Right renal cortex interstitium (tissue), 3 donors: ENCODE measurements around the gene PTPRA. TPM values are rescaled to one million over a fixed set of nuclear protein-coding genes. Genes with fewer than 3 reads are reported as not detected.

Experiments
- DNase-seq, 3 donors: peaks; one replicate each; pipeline ENCODE4 v3.0.0-alpha.2; 2013; ENCODE audit warnings: low read depth in 3 of 3, low spot score in 2 of 3
- polyA plus RNA-seq, 3 donors: library from polyadenylated mRNA; unstranded; fragments of 120-200 nt; gene quantifications; one replicate each; pipeline ENCODE4 v1.2.1, GENCODE V29; 2013; ENCODE audit not compliant: insufficient read length in 3 of 3

Gene PTPRA
- polyA plus RNA-seq, 3 donors: 106 to 117 (median 114) TPM

GRCh38 chr20:2920473-2920872, 47.2 kb downstream of the PTPRA start:
- no peak for DNase-seq

- DNase-seq: no peak
Measured at GRCh38 chr20:2921506-2921905, 48.2 kb downstream of the PTPRA start.

- DNase-seq: no peak
Measured at GRCh38 chr20:2922957-2923356, 49.7 kb downstream of the PTPRA start.

- DNase-seq: no peak
Measured at GRCh38 chr20:2930538-2930937, 57.3 kb downstream of the PTPRA start.

- no peak for DNase-seq
Measured at GRCh38 chr20:2932498-2932897, 59.2 kb downstream of the PTPRA start.

GRCh38 chr20:2937902-2938301, 64.6 kb downstream of the PTPRA start:
- DNase-seq: no peak

- DNase-seq: no peak
Measured at GRCh38 chr20:2942439-2942838, 69.2 kb downstream of the PTPRA start.

- no peak for DNase-seq
Measured at GRCh38 chr20:2946988-2947961, 74.0 kb downstream of the PTPRA start.

GRCh38 chr20:2948968-2949367, 75.7 kb downstream of the PTPRA start:
- DNase-seq: no peak

- DNase-seq: no peak
Measured at GRCh38 chr20:2952766-2953165, 79.5 kb downstream of the PTPRA start.

GRCh38 chr20:2955257-2955970, 82.1 kb downstream of the PTPRA start:
- DNase-seq: no peak

- DNase-seq: no peak
Measured at GRCh38 chr20:2956480-2956879, 83.2 kb downstream of the PTPRA start.

GRCh38 chr20:2967841-2968240, 94.6 kb downstream of the PTPRA start:
- no peak for DNase-seq

- DNase-seq: no peak
Measured at GRCh38 chr20:2972126-2972525, 98.8 kb downstream of the PTPRA start.

GRCh38 chr20:2973574-2973973, 100.3 kb downstream of the PTPRA start:
- DNase-seq: no peak

GRCh38 chr20:2978519-2978918, 105.2 kb downstream of the PTPRA start:
- DNase-seq: no peak

- DNase-seq: no peak
Measured at GRCh38 chr20:2981646-2982045, 108.4 kb downstream of the PTPRA start.

- no peak for DNase-seq
Measured at GRCh38 chr20:2983508-2983907, 110.2 kb downstream of the PTPRA start.

GRCh38 chr20:2984028-2984501, 110.8 kb downstream of the PTPRA start:
- no peak for DNase-seq

GRCh38 chr20:2984956-2985661, 111.8 kb downstream of the PTPRA start:
- DNase-seq: no peak

- no peak for DNase-seq
Measured at GRCh38 chr20:2986466-2986865, 113.2 kb downstream of the PTPRA start.
